HG03060 (cell line): Measurements from ENCODE around the gene KAZN.

ENCODE experiments used
- ATAC-seq: cut with Tn5 transposase; IDR thresholded peaks from one replicate; pipeline ENCODE4 v1.9.1; 2021; ENCODE audit warnings: low read depth, moderate number of reproducible peaks; ENCODE audit not compliant: unreplicated experiment

Gene KAZN

DNA sequence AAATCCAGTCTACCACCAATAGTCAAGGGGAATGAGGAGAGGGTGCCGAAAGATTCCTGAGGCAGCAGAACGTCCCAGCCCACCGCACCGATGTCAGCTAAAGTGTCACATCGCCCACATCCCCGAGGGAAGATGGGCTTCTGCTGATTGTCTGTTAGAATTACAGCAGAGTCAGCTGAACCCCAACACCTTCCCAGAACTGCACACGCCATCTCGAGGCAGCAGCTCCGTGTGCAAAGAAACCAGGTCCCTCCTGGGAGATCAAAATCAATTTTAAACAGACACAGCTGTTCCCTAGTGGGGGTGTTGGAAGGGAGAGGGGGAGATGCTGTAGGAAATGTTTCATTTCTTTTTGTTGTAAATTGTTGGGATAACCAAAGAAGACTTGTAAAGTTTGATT lies 12.8 kb upstream of the KAZN start:
- ATAC-seq = no peak

- ATAC-seq = no peak
Measured at GRCh38 chr1:14590411-14591180, 7.9 kb upstream of the KAZN start.

DNA sequence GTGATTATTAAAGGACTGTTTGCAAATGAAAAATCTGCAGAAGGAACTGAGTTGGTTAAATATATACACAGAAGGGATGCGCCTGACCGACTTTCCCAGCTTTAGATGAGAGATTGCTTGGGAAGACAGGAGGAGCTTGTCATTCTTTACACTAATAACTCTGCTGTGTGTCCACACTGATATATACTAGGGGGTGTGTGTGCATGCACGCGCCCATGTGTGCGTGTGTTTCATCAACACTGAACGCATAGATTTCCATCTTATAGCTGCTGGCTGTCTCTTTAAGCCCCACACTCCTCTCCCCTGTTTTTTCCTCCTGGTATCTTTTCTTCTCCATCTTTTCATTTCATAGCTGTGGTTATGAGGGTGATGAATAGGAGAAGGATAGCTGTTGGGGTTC lies 6.9 kb upstream of the KAZN start:
- no peak for ATAC-seq

DNA sequence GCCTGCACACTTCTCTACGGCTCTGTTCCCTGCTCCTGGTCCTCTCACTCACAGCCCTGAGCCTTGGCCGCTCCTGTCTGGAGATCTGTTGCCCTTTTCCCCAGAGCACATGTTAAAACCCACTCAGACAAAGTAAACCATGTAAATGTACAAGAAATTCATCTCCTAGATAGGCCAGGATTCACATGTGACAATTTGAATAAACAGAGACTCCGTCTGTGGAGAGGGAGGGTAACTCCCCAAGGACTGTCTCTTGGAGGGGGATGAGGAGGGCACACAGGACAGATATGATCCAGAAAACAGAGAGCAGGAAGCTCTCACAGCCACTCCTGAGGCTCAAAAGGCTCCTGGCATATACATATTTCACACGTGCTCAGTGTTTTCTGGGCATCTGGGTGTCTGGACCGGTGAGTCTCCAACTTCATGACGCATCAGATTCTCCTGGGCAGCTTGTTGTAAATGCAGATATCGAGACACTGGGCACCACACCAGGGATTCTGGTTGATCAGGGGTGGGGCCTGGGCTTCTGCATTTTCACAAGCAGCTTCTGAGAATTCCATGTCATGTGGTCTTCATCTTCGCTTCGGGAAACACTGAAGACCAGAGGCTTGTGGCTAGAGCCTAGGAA lies 6.4 kb upstream of the KAZN start:
- no peak for ATAC-seq

DNA sequence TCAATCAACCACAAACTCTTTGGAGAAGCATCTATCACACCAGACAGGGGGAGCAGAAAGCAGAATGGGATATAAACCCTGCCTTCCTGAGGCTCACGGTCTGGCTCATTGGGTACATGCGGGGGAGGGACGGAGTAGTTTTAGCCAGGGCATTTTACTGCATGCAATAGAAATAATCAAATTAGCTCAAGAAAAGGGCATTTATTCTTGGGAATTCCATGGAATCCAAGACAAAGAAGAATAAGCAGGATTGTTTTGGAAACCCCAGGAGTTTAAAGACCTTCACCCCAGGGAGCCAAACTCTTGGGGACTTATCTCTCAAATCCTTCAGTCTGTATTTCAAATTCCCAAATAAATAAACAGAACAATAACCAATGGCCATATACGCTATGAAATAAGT lies 5.2 kb upstream of the KAZN start:
- no peak for ATAC-seq

DNA sequence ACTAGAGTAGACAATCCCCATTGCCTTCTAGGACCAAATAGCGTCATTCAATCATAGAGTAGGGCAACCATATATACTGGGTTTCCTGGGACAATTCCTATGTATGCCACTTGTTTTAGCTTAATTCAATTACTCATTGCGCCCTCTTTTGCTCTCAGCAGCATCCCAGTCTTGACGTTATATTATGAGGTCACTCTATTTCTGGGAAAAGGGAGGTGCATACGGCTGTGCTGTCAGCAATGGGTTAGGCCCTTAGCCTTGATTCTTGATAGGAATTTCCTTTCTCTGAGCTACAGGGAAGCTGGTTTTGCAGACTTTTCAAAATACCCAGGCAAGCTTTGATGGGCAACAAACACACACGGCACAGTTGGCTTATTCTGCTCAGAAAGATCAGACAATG lies 4.4 kb upstream of the KAZN start:
- ATAC-seq = no peak

GRCh38 chr1:14596591-14596990 lies 1.9 kb upstream of the KAZN start:
- ATAC-seq = no peak

DNA sequence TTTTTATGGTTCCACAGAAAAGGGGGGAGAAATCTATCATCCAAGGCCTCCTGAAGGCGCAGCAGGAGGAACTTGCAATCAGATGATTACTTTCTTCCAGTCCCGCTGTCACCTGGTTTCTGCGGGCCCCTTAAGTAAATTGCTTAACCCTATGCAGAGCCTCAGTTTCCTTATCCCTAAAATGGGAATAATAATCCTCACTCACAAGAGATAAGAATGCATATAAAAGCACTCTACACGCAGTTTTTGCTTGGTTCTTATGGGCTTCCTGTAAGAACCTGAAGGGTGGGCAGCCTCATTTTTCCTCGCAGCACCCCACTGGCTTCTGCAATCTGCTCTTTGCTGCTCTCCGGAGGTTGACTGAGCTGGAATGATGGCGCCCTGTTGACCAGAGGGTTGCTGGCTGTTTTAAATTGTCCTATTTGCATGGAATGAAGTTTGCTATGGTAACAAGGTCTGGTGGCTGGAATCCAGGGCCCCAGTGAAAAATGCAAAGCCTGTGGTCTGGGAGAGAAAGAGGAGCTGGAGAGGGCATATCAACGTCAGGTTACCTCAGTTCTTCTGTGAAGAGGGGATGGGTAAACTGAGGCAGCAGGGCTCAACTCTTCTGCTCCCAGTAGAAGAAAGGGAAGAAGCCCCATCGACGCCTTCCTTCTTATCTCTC lies 1.0 kb upstream of the KAZN start:
- no peak for ATAC-seq

GRCh38 chr1:14598007-14598497 lies 433 bp upstream of the KAZN start:
- no peak for ATAC-seq

DNA sequence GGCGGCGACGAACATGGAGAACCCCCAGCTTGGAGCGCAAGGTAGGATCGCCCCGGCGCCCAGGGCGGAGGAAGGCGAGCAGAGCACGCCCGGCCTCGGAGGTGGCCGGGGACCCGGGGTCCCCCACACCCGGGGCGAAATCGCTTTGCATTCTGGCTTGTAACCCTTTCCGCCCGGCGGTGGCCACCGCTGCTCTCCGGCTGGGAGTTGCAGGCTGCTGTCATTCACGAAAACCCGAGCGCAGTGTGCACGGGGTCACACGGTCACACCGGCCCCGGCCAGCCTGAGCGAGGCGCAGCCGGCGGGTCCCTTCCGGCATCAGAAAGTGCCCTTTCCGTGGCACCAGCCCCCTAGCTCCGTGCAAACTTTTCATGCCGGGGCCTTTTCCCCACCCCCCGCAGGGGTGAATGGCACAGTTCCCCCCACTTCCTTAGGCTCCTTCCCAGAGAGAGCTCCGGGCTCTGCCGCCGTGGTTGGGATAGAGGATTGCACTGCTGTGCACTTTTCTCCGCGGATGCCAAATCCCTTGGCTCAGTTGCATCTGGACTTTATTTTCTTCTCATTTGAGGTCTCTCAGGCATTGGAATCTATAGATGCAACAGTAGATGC lies 802 bp downstream of the KAZN start:
- ATAC-seq = no peak

DNA sequence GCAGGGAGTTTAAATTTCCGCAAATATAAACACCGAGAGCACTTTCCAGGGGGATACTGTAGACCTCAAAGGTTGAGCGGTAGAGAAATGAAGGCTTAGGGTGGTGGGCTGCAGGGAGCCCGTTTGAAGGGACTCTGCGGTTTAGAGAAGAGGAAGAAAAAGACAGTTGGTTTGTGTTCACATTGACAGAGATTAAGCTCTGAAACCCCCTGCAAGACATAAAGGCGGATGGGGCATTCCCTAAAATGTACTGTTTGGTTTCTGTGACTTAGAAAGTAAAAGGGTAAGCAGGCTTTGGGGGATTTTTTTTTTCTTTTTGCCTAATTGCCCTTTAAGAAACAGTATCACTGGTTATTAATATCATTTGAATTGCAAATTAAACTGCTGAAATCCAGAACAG lies 1.3 kb downstream of the KAZN start:
- no peak for ATAC-seq

DNA sequence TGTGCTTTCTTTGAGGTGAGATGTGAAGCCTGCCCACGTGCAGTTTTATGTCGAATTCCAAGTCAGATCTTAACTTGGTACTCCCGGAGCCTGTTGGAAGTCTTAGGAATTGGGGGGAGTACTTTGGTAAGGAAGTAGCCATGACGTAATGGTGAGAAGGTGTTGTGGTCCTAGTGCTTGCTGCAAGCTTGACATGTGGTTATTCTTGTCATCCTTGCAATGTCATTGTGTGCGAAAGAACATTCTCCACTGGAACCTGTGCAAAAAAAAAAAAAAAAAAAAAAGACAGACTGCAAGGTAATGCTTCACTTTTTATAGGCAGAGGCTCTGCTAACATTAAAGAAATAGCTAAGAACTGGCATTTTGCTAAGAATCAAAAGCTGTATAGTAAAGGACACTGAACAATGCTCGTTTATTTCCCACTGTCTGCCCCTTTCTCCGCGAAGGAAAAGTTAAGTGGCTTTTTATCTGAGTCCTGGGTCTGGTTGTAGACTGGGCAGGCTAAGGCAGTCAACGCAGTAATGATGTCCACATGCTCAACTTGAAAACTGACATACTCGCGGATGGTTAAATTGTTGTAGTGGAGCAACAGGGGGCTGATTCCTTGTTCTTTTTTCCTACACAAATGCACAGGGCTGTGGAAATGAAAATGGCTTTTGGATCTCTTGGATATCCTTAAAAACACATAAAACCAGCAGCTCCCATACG lies 2.1 kb downstream of the KAZN start:
- ATAC-seq = no peak

- no peak for ATAC-seq
Measured at GRCh38 chr1:14602136-14602535, 3.7 kb downstream of the KAZN start.

DNA sequence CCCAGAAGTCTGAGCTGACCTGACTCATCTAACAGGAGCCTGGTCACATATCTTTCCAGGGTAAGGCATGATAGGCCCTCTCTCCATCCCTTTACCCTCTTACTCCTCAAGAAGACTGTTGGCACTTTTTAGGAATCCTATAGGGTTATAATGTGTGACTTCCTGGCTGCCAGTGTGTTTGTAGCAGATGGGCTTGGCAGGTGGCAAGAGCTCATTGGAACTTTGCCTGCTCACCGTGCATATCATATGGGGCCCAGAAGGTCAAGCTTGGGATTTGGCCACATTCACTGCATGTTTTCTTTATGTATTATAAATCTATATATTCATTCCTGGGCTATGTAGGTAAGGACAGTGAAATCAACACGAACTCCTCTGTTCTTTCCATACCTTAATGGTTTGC lies 5.2 kb downstream of the KAZN start:
- ATAC-seq = no peak

DNA sequence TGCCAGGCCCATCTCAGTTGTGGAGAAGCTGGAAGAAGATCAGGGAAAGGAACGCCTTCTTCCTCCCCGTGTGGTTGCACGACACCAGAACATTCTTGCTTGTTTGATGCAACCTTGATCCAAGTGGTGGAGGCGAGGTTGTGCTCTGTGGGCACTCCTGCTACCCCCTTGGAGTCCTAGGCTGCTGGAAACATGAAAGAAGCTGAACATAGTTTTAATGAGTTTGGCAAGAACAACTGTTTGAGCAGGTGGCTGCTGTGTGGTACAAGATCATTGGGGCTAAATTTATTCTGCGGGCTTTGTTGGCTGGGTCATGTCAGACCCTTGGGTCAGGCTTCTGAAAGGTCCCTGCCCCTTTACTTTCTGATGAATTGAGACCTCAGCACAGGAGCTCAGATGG lies 5.9 kb downstream of the KAZN start:
- ATAC-seq = no peak

DNA sequence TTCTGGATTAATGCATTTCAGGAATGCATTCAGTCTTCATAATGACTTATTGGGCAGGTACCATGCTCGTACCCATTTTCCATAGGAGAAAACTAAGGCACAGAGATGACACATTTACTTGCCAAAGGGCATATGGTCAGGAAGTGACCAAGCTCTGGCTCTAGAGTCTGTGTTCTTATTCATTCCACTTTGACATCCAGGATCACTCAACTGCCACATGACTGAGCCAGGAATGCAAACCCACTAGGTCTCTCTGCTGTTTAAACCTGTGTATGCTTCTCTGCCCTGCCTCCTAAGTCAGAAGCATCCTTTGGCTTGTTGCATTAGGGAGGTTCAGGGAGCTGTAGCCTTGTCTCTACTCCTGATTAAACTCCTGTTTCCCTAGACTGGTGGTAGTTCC lies 7.5 kb downstream of the KAZN start:
- ATAC-seq = no peak

DNA sequence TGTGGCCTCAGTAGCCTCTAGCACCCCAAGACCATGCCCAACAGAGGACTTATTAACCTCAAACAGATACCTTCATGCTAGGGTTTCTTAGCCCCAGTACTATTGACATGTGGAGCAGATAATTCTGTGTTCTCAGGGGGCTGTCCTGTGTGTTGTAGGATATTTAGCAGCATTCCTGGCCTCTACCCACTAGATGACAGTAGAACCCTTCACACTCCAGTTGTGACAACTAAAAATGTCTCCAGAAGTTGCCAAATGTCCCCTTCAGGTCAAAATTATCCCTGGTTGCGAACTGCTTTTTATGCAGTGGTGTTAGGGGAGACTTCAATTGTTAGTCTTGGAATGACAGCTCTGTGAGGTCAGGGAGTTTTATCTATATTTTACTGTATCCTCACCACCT lies 8.1 kb downstream of the KAZN start:
- ATAC-seq = no peak

- no peak for ATAC-seq
Measured at GRCh38 chr1:14607295-14607694, 8.8 kb downstream of the KAZN start.

DNA sequence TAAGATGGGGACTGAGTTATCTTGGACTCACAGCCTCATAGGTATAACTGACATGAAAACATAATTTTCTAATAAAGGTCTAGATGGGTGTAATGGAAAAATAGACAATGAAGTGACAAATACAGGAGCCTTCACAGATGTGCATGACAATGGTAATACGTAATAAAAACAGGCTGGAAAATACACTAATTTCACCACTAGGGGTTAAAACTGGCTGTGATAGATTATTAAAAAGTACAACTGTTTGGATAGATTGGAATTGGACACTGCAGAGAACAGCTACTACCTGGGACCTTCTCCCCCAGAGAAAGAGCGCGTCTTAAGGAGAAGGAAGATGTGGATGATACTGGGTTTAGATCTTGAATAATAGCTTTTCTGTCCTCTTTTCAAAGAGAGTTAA lies 9.8 kb downstream of the KAZN start:
- no peak for ATAC-seq

- ATAC-seq = no peak
Measured at GRCh38 chr1:14610761-14611160, 12.3 kb downstream of the KAZN start.

DNA sequence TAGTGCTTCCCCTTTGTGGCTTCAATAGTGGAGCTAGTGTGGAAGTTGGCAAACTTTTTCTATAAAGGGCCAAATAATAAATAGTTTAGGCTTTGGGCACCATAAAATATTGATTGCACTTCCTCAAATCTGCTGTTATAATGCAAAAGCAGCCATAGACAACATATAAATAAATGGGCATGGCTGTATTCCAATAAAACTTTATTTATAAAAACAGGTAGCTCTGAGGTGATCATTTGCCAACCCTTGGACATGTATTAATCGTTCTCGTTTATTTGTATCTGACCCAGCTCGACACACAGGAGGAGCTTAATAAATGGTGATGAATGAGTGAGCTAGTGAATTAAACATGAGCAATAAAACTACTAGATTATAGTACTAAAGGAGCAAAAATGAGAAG lies 13.3 kb downstream of the KAZN start:
- no peak for ATAC-seq
